Loucy (cell line): ENCODE results near the gene AMPD3.

Source experiments
- H2AFZ ChIP-seq: fragments of 200-600 bp; sonication (generic); 2 replicates; pipeline ENCODE4 v1.6.0; 2016; ENCODE audit warnings: antibody characterized with exemption, mild to moderate bottlenecking, low read length, moderate library complexity
- H3F3A ChIP-seq: fragments of 200-600 bp; 2 replicates; pipeline ENCODE4 v1.6.0; 2016; ENCODE audit warnings: antibody characterized with exemption, low read depth, mild to moderate bottlenecking
- H3K27me3 ChIP-seq: fragments of 200-600 bp; sonication (generic); 2 replicates; pipeline ENCODE4 v1.6.1; 2014; ENCODE audit warnings: low read length, mild to moderate bottlenecking; ENCODE audit not compliant: insufficient read depth, poor library complexity, severe bottlenecking
- H3K36me3 ChIP-seq: fragments of 200-600 bp; sonication (generic); 2 replicates; pipeline ENCODE4 v1.6.1; 2016; ENCODE audit warnings: low read length; ENCODE audit not compliant: insufficient read depth
- H3K4me1 ChIP-seq: fragments of 200-600 bp; sonication (generic); 2 replicates; pipeline ENCODE4 v1.5.1; 2014; ENCODE audit warnings: low read length, mild to moderate bottlenecking; ENCODE audit not compliant: insufficient read depth, poor library complexity, severe bottlenecking
- H3K4me2 ChIP-seq: fragments of 200-600 bp; sonication (generic); 2 replicates; pipeline ENCODE4 v1.6.0; 2014; ENCODE audit warnings: antibody characterized with exemption, low read length, low read depth, mild to moderate bottlenecking; ENCODE audit not compliant: poor library complexity, severe bottlenecking
- H3K4me3 ChIP-seq: fragments of 200-600 bp; sonication (generic); 2 replicates; pipeline ENCODE4 v1.5.1; 2014; ENCODE audit warnings: low read length, mild to moderate bottlenecking, mixed read lengths; ENCODE audit not compliant: poor library complexity, severe bottlenecking
- H3K79me2 ChIP-seq: fragments of 200-600 bp; sonication (generic); 2 replicates; pipeline ENCODE4 v1.6.1; 2014; ENCODE audit warnings: low read length; ENCODE audit not compliant: insufficient read depth
- H3K9ac ChIP-seq: fragments of 200-600 bp; sonication (generic); 2 replicates; pipeline ENCODE4 v1.6.0; 2014; ENCODE audit warnings: mild to moderate bottlenecking, low read depth, low read length, moderate library complexity; ENCODE audit not compliant: poor library complexity, severe bottlenecking
- H3K9me2 ChIP-seq: fragments of 200-600 bp; sonication (generic); replicated peaks from 2 replicates; pipeline ENCODE4 v1.6.1; 2016; ENCODE audit warnings: low read depth, low read length, mixed read lengths
- H3K9me3 ChIP-seq: fragments of 200-600 bp; sonication (generic); 2 replicates; pipeline ENCODE4 v1.6.1; 2014; ENCODE audit warnings: mild to moderate bottlenecking, antibody characterized with exemption, low read length, low read depth; ENCODE audit not compliant: insufficient read depth
- H4K20me1 ChIP-seq: fragments of 200-600 bp; sonication (generic); 2 replicates; pipeline ENCODE4 v1.6.0; 2014; ENCODE audit warnings: antibody characterized with exemption, low read length, mild to moderate bottlenecking; ENCODE audit not compliant: insufficient read depth, poor library complexity, severe bottlenecking
- CTCF ChIP-seq: fragments of 200-600 bp; sonication (generic); conservative IDR thresholded peaks from 2 replicates; pipeline ENCODE4 v1.5.1; 2014; ENCODE audit warnings: mild to moderate bottlenecking, antibody characterized with exemption, low read length
- EZH2phosphoT487 ChIP-seq: fragments of 200-600 bp; IDR thresholded peaks from 2 replicates; pipeline ENCODE4 v1.6.1; 2018; ENCODE audit warnings: antibody characterized with exemption, mild to moderate bottlenecking, moderate library complexity, borderline replicate concordance

The AMPD3 gene

GRCh38 chr11:10494636-10495463, 39.8 kb downstream of the AMPD3 start:
- H3F3A ChIP-seq, result no peaks in the 10 kb centered on the region
- no peaks in the 10 kb centered on the region for H3K27me3 ChIP-seq
- TF ChIP-seq CTCF (no peak), EZH2phosphoT487 (no peak)
- H3K4me2 ChIP-seq, result no peak overlapping the region
- no peak overlapping the region for H3K9ac ChIP-seq
- H4K20me1 ChIP-seq, result peaks cover 11% of the 10 kb centered on the region
- H2AFZ ChIP-seq, result no peak overlapping the region
- peaks cover 28% of the 10 kb centered on the region for H3K79me2 ChIP-seq
- no peak overlapping the region for H3K4me3 ChIP-seq
- no peaks in the 10 kb centered on the region for H3K9me2 ChIP-seq
- no peaks in the 10 kb centered on the region for H3K4me1 ChIP-seq
- H3K9me3 ChIP-seq, result no peaks in the 10 kb centered on the region
- peaks cover 99% of the 10 kb centered on the region for H3K36me3 ChIP-seq

DNA sequence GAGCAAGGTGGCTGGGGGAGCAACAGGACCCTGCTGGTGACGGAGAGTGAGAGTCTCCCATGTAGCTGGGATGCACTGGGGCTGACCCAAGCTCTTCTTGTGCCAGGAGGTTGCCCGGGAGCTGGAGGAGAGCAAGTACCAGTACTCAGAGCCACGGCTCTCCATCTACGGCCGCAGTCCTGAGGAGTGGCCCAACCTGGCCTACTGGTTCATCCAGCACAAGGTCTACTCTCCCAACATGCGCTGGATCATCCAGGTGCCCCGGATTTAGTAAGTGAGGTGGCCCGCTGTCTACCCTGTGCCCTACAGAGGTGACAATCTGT, 40.4 kb downstream of the AMPD3 start:
- H3K9ac ChIP-seq, result no peak overlapping the region
- H3K4me3 ChIP-seq, result no peak overlapping the region
- no peaks in the 10 kb centered on the region for H3K9me2 ChIP-seq
- no peak overlapping the region for H2AFZ ChIP-seq
- H3K79me2 ChIP-seq, result peaks cover 22% of the 10 kb centered on the region
- H3K4me1 ChIP-seq, result no peaks in the 10 kb centered on the region
- H3F3A ChIP-seq, result no peaks in the 10 kb centered on the region
- no peak for TF ChIP-seq EZH2phosphoT487
- no peak for TF ChIP-seq CTCF
- H4K20me1 ChIP-seq, result peaks cover 6% of the 10 kb centered on the region
- no peaks in the 10 kb centered on the region for H3K9me3 ChIP-seq
- H3K4me2 ChIP-seq, result no peak overlapping the region
- H3K27me3 ChIP-seq, result no peaks in the 10 kb centered on the region
- H3K36me3 ChIP-seq, result peaks cover 99% of the 10 kb centered on the region

DNA sequence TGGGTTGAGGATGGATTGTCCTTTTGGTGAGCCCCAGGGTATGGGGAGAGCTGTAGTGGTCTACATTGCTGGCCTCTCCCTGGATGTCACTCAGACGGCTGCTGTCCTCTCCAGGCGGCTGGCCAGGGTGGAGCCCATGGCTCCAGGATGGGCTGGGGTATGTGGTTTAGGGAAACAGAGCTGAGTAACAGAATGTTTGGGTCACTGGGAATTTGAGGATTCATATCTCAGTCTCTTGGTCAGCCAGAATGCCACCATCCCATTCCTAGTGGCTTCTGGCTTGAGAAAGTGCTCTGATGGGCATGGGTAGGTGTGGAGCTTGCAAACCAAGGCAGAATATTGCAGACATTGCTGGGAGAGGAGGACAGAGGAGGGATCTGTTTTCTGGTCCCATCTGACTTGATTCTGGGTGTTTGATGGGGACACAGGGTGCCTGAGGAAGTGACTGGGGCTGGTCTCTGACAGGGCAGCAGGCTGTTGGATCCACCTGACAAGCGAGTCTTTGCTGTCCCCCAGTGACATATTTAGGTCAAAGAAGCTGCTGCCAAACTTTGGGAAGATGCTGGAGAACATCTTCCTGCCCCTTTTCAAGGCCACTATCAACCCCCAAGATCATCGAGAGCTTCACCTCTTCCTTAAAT, 41.4 kb downstream of the AMPD3 start:
- TF ChIP-seq EZH2phosphoT487 (no peak), CTCF (no peak)
- H3K9me3 ChIP-seq, result no peaks in the 10 kb centered on the region
- peaks cover 12% of the 10 kb centered on the region; the same call in 1 of the 2 replicates for H3K79me2 ChIP-seq
- no peak overlapping the region for H3K9ac ChIP-seq
- no peaks in the 10 kb centered on the region for H3K9me2 ChIP-seq
- H3K4me3 ChIP-seq, result no peak overlapping the region
- no peak overlapping the region for H2AFZ ChIP-seq
- no peaks in the 10 kb centered on the region for H3K27me3 ChIP-seq
- no peaks in the 10 kb centered on the region for H3F3A ChIP-seq
- H4K20me1 ChIP-seq, result no peaks in the 10 kb centered on the region
- peaks cover 99% of the 10 kb centered on the region for H3K36me3 ChIP-seq
- no peak overlapping the region for H3K4me2 ChIP-seq
- H3K4me1 ChIP-seq, result no peaks in the 10 kb centered on the region
